Cerebellar cortex (tissue), 1 donor: Measurements from ENCODE around the gene ANO7.
A peak's percentile ranks its signal among the peaks of the same experiment; 100 is the strongest.

Experiments used
- DNase-seq: peaks from one replicate; pipeline ENCODE4 v3.0.0-alpha.2; 2015; ENCODE audit warnings: low spot score

The ANO7 gene

GRCh38 chr2:241228081-241228859, 39.8 kb downstream of the ANO7 start:
- no peak for DNase-seq

DNA sequence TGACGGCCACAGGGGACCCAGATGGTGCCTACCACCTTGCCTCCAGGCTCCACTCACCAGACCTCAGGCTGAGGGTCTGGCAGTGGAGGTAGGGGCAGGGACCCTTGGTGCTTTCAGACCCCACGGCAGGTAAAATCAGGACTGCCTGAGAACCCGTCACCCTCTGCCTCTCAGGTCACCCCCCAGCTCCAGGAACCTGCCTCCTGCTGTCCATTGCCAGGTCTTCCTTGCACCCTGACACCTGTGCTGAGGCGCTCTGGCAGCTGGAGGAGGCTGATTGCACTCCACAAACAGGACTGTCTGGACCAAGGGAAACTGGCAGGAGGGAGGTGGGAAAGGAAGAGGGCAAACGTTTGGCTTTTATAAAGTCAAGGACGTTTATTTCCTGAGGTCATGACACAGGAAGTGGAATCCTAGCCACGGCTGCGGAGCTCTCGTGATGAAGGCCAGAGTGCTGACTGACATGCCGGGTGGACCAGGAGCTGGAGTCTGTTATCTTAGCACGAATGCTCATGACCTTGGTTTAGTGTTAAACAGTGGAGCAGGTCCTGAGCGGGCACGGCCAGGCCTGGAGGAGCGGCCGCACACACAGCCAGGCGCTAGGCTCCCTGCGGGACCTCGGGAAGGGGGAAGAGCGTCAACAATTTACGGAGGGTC, 40.5 kb downstream of the ANO7 start:
- DNase-seq, result no peak

DNA sequence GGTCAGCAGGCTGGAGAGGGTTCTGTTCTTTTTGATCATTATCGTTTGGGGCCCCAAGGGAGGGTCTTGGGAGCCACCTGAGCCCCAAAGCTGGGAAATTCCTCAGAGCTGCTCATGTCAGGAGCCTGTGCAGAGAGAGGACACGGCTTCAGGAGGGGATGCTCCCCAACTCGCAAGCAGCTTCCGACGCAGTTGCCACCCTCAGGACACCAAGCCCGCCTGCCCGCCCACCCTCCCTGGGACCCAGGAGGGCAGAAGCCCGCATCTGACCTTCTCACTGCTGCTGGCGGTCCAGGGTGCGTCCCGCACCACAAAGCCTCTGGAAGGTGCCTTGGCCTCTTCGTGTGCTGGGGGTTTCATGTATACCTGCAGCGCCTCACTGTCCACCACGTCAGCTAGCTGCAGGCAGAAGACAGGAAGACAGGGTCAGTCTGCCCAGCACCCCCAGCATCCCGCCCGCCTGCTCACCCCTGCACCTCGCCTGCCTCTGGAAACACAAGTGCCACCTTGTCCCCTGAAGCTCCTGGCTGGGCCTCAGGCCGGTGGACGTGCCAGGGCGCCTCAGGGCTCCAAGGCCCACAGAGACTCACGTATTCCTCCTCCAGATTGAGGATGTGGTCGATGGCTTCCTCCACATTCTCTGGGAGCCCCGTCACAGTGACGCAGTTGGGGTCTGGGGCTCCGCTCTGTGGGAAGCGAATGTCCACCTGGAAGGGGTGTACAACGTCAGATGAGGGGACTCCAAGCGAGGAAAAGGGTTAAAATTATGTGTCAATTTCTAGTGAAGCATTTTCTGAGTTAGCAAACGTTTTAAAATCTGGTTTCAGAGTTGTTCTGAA, 41.3 kb downstream of the ANO7 start:
- no peak for DNase-seq

- DNase-seq, result peak; percentile 71
These were observed 42.0 kb downstream of the ANO7 start for GRCh38 chr2:241230435-241230834.

- no peak for DNase-seq
These were observed 44.5 kb downstream of the ANO7 start for GRCh38 chr2:241232736-241233575.

DNA sequence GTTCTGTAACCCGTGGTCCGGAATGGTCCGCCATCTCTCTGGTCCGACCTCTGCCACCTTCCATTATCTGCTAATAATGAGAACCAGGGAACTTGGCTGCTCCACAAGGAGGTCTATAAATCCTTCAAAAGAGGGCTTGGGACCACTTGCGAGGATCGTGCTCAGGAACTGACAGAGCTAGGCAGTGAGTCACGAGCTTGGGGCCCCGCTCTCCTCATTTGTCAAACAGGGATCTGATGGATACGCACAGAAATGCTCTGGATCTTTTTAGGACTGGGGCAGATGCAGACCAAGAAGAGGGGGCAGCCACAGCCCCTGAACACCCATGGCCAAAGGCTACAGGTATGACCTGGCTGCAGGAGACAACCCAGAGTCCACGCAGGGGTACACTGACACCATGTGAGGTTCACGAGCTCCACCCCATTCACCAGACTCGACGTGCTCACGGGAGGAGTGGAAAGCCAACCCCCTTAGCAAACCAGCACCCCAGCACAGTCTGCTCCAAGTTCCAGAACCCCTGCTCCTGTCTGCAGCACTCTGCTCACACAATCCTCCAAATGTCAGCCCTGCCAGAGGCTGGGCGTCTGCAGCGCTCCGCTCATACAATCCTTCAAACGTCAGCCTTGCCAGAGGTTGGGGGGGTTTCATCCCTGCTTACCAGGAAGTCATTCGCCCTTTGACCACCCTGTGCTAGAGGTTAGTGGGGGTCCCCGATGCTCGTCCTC, 45.8 kb downstream of the ANO7 start:
- no peak for DNase-seq

- no peak for DNase-seq
These were observed 46.7 kb downstream of the ANO7 start for GRCh38 chr2:241234962-241235740.

- DNase-seq, result no peak
These were observed 47.5 kb downstream of the ANO7 start for GRCh38 chr2:241235859-241236593.

DNA sequence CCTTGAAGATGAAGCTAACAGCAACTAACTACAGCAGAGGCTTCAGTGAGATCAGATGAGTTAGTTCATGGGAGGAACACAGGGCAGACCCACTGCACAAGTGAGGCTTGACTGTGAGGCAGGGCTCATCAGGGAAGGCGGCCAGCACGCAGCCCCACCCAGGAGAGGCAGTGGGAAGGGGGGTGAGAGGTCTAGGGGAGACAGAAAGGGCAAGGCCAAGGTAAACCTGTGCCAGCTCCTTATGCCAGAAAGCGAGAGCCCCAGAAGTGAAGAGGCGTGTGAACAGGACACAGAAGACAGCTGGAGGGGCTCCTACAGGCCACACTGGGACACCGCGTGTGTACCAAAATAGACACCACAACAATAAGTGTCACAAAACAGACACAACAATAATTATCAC, 48.6 kb downstream of the ANO7 start:
- DNase-seq, result no peak

GRCh38 chr2:241237949-241238371, 49.5 kb downstream of the ANO7 start:
- no peak for DNase-seq

- no peak for DNase-seq
These were observed 50.3 kb downstream of the ANO7 start for GRCh38 chr2:241238693-241239198.

GRCh38 chr2:241239552-241240202, 51.2 kb downstream of the ANO7 start:
- no peak for DNase-seq

DNA sequence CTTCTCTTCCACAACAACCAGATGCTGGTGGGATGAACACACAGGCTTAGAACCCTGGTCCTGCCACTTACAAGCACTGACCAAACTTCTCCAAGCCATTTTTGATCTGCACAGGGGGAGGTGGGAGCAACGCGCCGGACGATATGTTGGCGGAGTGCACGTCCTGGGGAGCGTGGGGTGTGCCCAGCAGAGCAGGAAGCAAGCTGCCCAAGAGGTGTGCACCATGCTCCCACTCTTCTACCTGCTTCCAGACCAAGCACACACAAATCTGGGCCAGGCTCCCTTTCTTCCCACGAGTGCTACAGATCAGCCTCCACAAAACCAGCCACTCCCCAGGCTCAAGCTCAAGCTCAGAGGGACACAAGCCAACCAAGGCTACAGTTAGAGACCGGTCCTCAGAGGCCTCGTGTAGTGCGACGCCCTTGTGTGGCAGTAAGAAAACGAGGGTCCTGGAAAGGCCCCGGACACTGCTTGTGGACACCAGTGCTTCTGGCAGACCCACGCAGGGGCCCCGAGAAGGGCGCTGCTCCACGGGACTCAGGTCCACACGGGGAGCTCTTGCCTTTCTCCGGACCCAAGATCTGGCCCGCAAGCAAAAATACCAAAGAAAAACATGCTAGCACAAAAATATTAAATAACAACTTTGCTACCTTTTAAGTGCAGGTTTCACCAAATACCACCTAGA, 52.0 kb downstream of the ANO7 start:
- no peak for DNase-seq

DNA sequence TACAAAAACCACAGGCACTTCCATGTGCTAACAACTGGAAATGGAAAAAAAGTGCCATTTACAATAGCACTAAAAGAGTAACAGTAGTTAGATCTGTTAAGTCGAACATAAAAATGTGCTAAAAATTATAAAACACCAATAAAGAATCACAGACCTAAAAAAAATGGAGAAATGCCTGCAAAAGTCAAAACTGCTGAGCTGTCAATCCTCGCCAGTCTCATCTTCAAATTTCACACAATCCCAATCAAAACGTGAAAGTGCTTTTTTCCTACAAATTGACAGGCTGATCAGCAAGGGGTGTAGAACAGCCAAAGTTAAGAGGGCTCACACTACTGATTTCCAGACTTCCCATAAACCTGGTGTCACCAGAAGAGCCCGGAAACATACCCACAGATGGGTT, 53.2 kb downstream of the ANO7 start:
- DNase-seq, result no peak

DNA sequence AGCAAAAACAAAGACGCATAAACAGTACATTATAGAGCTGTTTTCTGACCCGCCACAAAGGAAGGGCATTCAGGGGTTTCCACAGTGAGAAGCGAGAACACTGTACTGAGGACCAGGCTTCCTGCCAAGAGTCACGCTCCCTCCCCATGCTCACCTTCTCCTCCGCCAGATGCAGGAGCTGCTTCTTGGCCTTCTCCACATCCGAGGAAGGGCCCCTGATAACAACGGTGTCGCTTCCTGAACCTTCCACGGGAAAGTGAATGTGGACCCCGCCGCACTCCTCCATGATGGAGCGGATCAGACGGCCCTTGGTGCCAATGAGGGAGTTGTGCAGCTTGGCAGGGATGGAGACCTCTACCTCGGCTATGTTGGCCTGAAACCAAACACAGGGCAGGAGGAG, 53.8 kb downstream of the ANO7 start:
- DNase-seq, result no peak

- DNase-seq, result no peak
These were observed 55.9 kb downstream of the ANO7 start for GRCh38 chr2:241244368-241244767.

- DNase-seq, result no peak
These were observed 59.8 kb downstream of the ANO7 start for GRCh38 chr2:241248289-241248688.

- no peak for DNase-seq
These were observed 60.4 kb downstream of the ANO7 start for GRCh38 chr2:241248897-241249296.
